Measurements from ENCODE around the gene PDGFA.

- TF ChIP-seq, protein P1, sequence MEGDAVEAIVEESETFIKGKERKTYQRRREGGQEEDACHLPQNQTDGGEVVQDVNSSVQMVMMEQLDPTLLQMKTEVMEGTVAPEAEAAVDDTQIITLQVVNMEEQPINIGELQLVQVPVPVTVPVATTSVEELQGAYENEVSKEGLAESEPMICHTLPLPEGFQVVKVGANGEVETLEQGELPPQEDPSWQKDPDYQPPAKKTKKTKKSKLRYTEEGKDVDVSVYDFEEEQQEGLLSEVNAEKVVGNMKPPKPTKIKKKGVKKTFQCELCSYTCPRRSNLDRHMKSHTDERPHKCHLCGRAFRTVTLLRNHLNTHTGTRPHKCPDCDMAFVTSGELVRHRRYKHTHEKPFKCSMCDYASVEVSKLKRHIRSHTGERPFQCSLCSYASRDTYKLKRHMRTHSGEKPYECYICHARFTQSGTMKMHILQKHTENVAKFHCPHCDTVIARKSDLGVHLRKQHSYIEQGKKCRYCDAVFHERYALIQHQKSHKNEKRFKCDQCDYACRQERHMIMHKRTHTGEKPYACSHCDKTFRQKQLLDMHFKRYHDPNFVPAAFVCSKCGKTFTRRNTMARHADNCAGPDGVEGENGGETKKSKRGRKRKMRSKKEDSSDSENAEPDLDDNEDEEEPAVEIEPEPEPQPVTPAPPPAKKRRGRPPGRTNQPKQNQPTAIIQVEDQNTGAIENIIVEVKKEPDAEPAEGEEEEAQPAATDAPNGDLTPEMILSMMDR (IDR thresholded peaks at IDR 0.05), result no peak
- TF ChIP-seq EZH2 (IDR thresholded peaks at IDR 0.05), result no peak
- TF ChIP-seq EZH2phosphoT487 (IDR thresholded peaks at IDR 0.05), result no peak
Observed at GRCh38 chr7:479948-480499, 39.6 kb downstream of the PDGFA start.
